K562 (cell line): ENCODE measurements around the gene TMEM131L. TPM values are rescaled to one million over a fixed set of nuclear protein-coding genes. Genes with fewer than 3 reads are reported as not detected.

Experiments
- CEBPG ChIP-seq, 3 experiments: fragments of 200-800 bp in 1 of 3; sonication (Bioruptor generic) in 1 of 3; sonication (generic) in 1 of 3; formaldehyde crosslinking in 1 of 3; IDR thresholded peaks in 2 of 3; conservative IDR thresholded peaks in 1 of 3; 2 replicates each; pipeline versions ENCODE4 v1.6.1 to v1.8.0; 2016 to 2022; ENCODE audit warnings: missing compliant biosample characterization in 2 of 3, missing genetic modification characterization in 2 of 3, mild to moderate bottlenecking in 1 of 3, missing genetic modification reagents in 1 of 3
- CREBBP ChIP-seq: IDR thresholded peaks from one replicate; pipeline ENCODE4 v1.6.1; 2012; ENCODE audit warnings: low read depth, mild to moderate bottlenecking, control low read depth, inconsistent platforms, low read length
- EHMT2 ChIP-seq: fragments of 450-650 bp; IDR thresholded peaks from 2 replicates; pipeline ENCODE4 v1.6.1; 2018; ENCODE audit warnings: antibody characterized with exemption
- ETS2 ChIP-seq: IDR thresholded peaks from 2 replicates; pipeline ENCODE4 v1.6.1; 2016; ENCODE audit warnings: borderline replicate concordance, missing genetic modification characterization, mild to moderate bottlenecking, moderate library complexity, missing compliant biosample characterization; ENCODE audit not compliant: poor library complexity, severe bottlenecking
- FIP1L1 ChIP-seq: fragments of 200-400 bp; formaldehyde crosslinking; IDR thresholded peaks from 2 replicates; pipeline ENCODE4 v1.6.1; 2018; ENCODE audit warnings: mild to moderate bottlenecking, low read depth, low read length; ENCODE audit not compliant: poor library complexity, severe bottlenecking
- HMGN3 ChIP-seq: IDR thresholded peaks from 2 replicates; pipeline ENCODE4 v1.6.1; 2011; ENCODE audit warnings: borderline replicate concordance, low read depth, mild to moderate bottlenecking, mixed read lengths, low read length; ENCODE audit not compliant: insufficient read length; ENCODE audit errors: extremely low read depth
- NFIC ChIP-seq: fragments of 450-650 bp; IDR thresholded peaks from 2 replicates; pipeline ENCODE4 v1.6.1; 2017; ENCODE audit warnings: mild to moderate bottlenecking, inconsistent platforms
- NR2C1 ChIP-seq, 2 experiments: fragments of 450-650 bp; IDR thresholded peaks; 2 replicates each; pipeline ENCODE4 v1.6.1; 2017; ENCODE audit warnings: mild to moderate bottlenecking in 2 of 2, antibody characterized with exemption in 1 of 2, inconsistent platforms in 1 of 2, missing compliant biosample characterization in 1 of 2, missing genetic modification characterization in 1 of 2
- NR2C2 ChIP-seq, 2 experiments: fragments of 200-800 bp in 1 of 2; sonication (Bioruptor generic) in 1 of 2; sonication (generic) in 1 of 2; formaldehyde crosslinking in 1 of 2; IDR thresholded peaks; 2 replicates each; pipeline versions ENCODE4 v1.6.1 to v1.8.0; 2016 to 2022; ENCODE audit warnings: mild to moderate bottlenecking in 1 of 2, missing compliant biosample characterization in 1 of 2, missing genetic modification characterization in 1 of 2, missing genetic modification reagents in 1 of 2
- RFX1 ChIP-seq: fragments of 450-650 bp; IDR thresholded peaks from 2 replicates; pipeline ENCODE4 v1.6.1; 2016; ENCODE audit warnings: mild to moderate bottlenecking, moderate library complexity
- SIN3B ChIP-seq: fragments of 450-650 bp; IDR thresholded peaks from 2 replicates; pipeline ENCODE4 v1.6.1; 2017; ENCODE audit warnings: low read depth, mild to moderate bottlenecking, moderate library complexity
- ZNF212 ChIP-seq: fragments of 450-650 bp; formaldehyde crosslinking; IDR thresholded peaks from 2 replicates; pipeline ENCODE4 v1.4.0; 2020; ENCODE audit warnings: mild to moderate bottlenecking
- polyA plus RNA-seq, 8 experiments: library from polyadenylated mRNA; depleted of rRNA in 4 of 8; stranded (reverse) in 5 of 8; unstranded in 3 of 8; fragments of >200 nt; fragmentation: Nextera tagmentation in 2 of 8; fragmentation: Illumina TruSeq in 1 of 8; extraction: Ambion mirVana in 2 of 8; extraction: Trizol in 1 of 8; gene quantifications; 2 replicates each; pipeline versions ENCODE4 v1.2.1 to v1.2.3, GENCODE V29; 2011 to 2014; ENCODE audit warnings: inconsistent platforms in 1 of 8, missing spikeins in 1 of 8
- total RNA-seq, 7 experiments: library from RNA; depleted of rRNA in 6 of 7; stranded (reverse); fragments of >200 nt in 6 of 7; fragmentation: Illumina TruSeq in 2 of 7; extraction: Trizol in 2 of 7; gene quantifications; 2 replicates each; pipeline versions ENCODE4 v1.2.1 to v1.2.3, GENCODE V29; 2011 to 2021; ENCODE audit warnings: low replicate concordance in 1 of 7
- TF ChIP-seq, protein P1 (sequence below): sonication (generic); formaldehyde crosslinking; IDR thresholded peaks from 2 replicates; pipeline ENCODE4 v1.8.0; 2022; ENCODE audit warnings: mild to moderate bottlenecking, low read depth, missing genetic modification reagents
- TF ChIP-seq, protein P2 (sequence below): fragments of 150-350 bp; conservative IDR thresholded peaks from 2 replicates; pipeline ENCODE4 v1.6.1; 2014; ENCODE audit warnings: low read length
- TF ChIP-seq, protein P3 (sequence below): fragments of 450-650 bp; formaldehyde crosslinking; IDR thresholded peaks from 2 replicates; pipeline ENCODE4 v1.4.0; 2022; ENCODE audit warnings: mild to moderate bottlenecking, moderate library complexity
- TF ChIP-seq, protein P4 (sequence below): fragments of 450-650 bp; formaldehyde crosslinking; conservative IDR thresholded peaks from 2 replicates; pipeline ENCODE4 v1.4.0; 2022; ENCODE audit warnings: mild to moderate bottlenecking, missing genetic modification characterization
- TF ChIP-seq, protein P5 (sequence below): fragments of 450-650 bp; IDR thresholded peaks from 2 replicates; pipeline ENCODE4 v1.6.1; 2016; ENCODE audit warnings: antibody characterized with exemption

Gene TMEM131L
- total and polyA plus RNA-seq, 9 of the 15 experiments (the other 6 are each of a cell fraction or from before 2014, with no cell fraction given) = 1.2 to 20.8 (median 12.9) TPM

DNA sequence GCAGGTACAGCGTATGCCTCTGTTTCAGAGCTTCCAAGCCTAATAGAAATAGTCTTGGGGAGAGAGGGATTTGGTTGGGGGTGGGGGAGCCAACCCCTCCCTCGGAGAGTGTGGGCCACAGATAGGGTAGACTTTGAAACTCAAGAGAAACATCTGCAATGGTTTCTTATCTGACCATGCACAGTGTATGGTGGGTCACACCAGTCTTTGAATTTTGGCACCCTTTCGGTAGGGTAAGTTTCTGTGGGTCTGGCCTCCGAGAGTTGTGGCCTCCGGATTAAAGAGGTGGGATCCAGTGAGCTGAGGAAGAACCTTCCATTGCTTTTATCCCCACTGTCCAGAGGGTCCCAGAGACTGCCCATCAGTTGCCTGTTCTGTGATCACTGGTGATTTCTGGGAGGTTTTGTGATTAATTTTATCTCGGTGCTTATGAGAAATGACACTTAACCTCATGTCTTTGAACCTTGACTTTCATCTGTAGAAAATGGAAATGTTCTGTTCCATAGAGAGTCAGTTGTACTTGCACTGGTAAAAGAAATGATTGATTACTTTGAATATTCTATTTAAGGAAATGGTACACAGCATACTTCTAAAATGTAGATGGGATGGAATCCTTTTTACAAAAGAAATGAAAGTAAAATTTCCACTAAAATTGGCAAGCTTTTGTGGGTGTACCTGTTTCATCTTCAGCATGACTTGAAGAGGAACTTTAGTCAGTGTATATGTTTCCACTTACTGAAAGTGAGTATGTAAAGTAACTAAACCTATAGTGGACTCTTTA is 62.7 kb downstream of the TMEM131L start (continued):
- TF ChIP-seq SIN3B (no peak), ETS2 (tag) (no peak), NFIC (peak; percentile 90), CEBPG (CRISPR knock-in tag; IDR thresholded peaks at IDR 0.05) (no peak; the same call in 1 of the 2 replicates), CEBPG (tag; conservative IDR thresholded peaks at IDR 0.05 in 1 of 2, IDR thresholded peaks at IDR 0.05 in 1 of 2) (no peak), NR2C2 (CRISPR knock-in tag; IDR thresholded peaks at IDR 0.05) (no peak), NR2C2 (tag; IDR thresholded peaks at IDR 0.05) (peak; percentile 49; the same call in 1 of the 2 replicates), CREBBP (no peak), HMGN3 (no peak), ZNF212 (CRISPR knock-in tag) (no peak), RFX1 (no peak), FIP1L1 (no peak), NR2C1 (IDR thresholded peaks at IDR 0.05) (peak; percentile 13; the same call in 1 of the 2 replicates), NR2C1 (tag; IDR thresholded peaks at IDR 0.05) (peak; percentile 52; the same call in 1 of the 2 replicates), EHMT2 (peak; percentile 67; the same call in 1 of the 2 replicates)
- TF ChIP-seq, protein P1, sequence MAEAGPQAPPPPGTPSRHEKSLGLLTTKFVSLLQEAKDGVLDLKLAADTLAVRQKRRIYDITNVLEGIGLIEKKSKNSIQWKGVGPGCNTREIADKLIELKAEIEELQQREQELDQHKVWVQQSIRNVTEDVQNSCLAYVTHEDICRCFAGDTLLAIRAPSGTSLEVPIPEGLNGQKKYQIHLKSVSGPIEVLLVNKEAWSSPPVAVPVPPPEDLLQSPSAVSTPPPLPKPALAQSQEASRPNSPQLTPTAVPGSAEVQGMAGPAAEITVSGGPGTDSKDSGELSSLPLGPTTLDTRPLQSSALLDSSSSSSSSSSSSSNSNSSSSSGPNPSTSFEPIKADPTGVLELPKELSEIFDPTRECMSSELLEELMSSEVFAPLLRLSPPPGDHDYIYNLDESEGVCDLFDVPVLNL (CRISPR knock-in tag) = no peak
- TF ChIP-seq, protein P2, sequence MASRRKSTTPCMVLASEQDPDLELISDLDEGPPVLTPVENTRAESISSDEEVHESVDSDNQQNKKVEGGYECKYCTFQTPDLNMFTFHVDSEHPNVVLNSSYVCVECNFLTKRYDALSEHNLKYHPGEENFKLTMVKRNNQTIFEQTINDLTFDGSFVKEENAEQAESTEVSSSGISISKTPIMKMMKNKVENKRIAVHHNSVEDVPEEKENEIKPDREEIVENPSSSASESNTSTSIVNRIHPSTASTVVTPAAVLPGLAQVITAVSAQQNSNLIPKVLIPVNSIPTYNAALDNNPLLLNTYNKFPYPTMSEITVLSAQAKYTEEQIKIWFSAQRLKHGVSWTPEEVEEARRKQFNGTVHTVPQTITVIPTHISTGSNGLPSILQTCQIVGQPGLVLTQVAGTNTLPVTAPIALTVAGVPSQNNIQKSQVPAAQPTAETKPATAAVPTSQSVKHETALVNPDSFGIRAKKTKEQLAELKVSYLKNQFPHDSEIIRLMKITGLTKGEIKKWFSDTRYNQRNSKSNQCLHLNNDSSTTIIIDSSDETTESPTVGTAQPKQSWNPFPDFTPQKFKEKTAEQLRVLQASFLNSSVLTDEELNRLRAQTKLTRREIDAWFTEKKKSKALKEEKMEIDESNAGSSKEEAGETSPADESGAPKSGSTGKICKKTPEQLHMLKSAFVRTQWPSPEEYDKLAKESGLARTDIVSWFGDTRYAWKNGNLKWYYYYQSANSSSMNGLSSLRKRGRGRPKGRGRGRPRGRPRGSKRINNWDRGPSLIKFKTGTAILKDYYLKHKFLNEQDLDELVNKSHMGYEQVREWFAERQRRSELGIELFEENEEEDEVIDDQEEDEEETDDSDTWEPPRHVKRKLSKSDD = no peak
- TF ChIP-seq, protein P3, sequence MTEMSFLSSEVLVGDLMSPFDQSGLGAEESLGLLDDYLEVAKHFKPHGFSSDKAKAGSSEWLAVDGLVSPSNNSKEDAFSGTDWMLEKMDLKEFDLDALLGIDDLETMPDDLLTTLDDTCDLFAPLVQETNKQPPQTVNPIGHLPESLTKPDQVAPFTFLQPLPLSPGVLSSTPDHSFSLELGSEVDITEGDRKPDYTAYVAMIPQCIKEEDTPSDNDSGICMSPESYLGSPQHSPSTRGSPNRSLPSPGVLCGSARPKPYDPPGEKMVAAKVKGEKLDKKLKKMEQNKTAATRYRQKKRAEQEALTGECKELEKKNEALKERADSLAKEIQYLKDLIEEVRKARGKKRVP (CRISPR knock-in tag) = peak; percentile 58; the same call in 1 of the 2 replicates
- TF ChIP-seq, protein P4, sequence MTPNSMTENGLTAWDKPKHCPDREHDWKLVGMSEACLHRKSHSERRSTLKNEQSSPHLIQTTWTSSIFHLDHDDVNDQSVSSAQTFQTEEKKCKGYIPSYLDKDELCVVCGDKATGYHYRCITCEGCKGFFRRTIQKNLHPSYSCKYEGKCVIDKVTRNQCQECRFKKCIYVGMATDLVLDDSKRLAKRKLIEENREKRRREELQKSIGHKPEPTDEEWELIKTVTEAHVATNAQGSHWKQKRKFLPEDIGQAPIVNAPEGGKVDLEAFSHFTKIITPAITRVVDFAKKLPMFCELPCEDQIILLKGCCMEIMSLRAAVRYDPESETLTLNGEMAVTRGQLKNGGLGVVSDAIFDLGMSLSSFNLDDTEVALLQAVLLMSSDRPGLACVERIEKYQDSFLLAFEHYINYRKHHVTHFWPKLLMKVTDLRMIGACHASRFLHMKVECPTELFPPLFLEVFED (CRISPR knock-in tag) = no peak
- TF ChIP-seq, protein P5, sequence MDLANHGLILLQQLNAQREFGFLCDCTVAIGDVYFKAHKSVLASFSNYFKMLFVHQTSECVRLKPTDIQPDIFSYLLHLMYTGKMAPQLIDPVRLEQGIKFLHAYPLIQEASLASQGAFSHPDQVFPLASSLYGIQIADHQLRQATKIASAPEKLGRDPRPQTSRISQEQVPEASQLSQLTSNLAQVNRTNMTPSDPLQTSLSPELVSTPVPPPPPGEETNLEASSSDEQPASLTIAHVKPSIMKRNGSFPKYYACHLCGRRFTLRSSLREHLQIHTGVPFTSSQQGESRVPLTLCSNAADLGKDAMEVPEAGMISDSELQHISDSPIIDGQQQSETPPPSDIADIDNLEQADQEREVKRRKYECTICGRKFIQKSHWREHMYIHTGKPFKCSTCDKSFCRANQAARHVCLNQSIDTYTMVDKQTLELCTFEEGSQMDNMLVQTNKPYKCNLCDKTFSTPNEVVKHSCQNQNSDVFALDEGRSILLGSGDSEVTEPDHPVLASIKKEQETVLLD = no peak
